RWPE1 (cell line): ENCODE measurements around the gene MEX3A.

Experiments used
- CTCF ChIA-PET: fragments of 350-600 bp; sonication (Branson Sonifier 250); formaldehyde crosslinking; extraction: SDS; loops from one replicate; lab custom pipeline; 2021; lab: Yijun Ruan, JAX
- POLR2A ChIA-PET: fragments of 400-600 bp; formaldehyde crosslinking; extraction: SDS; loops from one replicate; lab custom pipeline; 2020; ENCODE audit warnings: antibody characterized with exemption; ENCODE audit not compliant: low non-redundant PET; lab: Yijun Ruan, JAX
- DNase-seq: peaks from one replicate; pipeline ENCODE4 v3.0.0; 2012; ENCODE audit warnings: low spot score
- H3K27ac ChIP-seq: fragments of 450-650 bp; 2 replicates; pipeline ENCODE4 v1.5.1; 2017
- TF ChIP-seq, protein P1 (sequence below): fragments of 450-650 bp; conservative IDR thresholded peaks from 2 replicates; pipeline ENCODE4 v1.5.1; 2017; ENCODE audit warnings: low read depth, mild to moderate bottlenecking

Gene MEX3A

DNA sequence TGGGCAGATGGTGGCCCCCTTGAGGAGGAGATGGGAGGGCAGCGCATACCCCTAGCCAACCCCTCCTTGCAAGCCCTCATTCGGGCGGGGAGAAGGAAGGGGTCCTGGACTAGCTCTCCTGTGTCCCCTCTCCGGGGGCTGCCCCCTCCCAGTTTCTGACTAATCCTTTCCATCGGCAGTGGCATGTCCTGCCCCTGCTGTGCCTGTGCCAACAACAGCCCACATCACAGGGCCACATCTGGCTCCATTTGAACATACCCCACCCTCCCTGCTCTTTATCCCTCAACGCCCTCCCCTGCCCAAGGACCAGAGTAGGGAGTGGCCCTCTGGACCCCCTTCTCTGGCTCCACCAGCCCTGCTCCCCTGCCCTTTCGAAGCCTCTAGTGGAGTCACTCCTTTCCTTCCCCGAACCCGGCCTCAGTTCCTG lies 21.3 kb upstream of the MEX3A start:
- CTCF ChIA-PET: interaction anchor here (1.8 to 2.5 kb wide), 2 partner anchors 19 to 26 kb away, joined by 11 read pairs; no protein-coding TSS in a partner anchor
- TF ChIP-seq, protein P1, sequence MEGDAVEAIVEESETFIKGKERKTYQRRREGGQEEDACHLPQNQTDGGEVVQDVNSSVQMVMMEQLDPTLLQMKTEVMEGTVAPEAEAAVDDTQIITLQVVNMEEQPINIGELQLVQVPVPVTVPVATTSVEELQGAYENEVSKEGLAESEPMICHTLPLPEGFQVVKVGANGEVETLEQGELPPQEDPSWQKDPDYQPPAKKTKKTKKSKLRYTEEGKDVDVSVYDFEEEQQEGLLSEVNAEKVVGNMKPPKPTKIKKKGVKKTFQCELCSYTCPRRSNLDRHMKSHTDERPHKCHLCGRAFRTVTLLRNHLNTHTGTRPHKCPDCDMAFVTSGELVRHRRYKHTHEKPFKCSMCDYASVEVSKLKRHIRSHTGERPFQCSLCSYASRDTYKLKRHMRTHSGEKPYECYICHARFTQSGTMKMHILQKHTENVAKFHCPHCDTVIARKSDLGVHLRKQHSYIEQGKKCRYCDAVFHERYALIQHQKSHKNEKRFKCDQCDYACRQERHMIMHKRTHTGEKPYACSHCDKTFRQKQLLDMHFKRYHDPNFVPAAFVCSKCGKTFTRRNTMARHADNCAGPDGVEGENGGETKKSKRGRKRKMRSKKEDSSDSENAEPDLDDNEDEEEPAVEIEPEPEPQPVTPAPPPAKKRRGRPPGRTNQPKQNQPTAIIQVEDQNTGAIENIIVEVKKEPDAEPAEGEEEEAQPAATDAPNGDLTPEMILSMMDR: no peak
- DNase-seq: peak; percentile 79
- H3K27ac ChIP-seq: peak overlapping the region; percentile 98
- POLR2A ChIA-PET: interaction anchor here (0.5 to 1.0 kb wide), 2 partner anchors 13 to 168 kb away, joined by 3 to 13 read pairs; no protein-coding TSS in a partner anchor

DNA sequence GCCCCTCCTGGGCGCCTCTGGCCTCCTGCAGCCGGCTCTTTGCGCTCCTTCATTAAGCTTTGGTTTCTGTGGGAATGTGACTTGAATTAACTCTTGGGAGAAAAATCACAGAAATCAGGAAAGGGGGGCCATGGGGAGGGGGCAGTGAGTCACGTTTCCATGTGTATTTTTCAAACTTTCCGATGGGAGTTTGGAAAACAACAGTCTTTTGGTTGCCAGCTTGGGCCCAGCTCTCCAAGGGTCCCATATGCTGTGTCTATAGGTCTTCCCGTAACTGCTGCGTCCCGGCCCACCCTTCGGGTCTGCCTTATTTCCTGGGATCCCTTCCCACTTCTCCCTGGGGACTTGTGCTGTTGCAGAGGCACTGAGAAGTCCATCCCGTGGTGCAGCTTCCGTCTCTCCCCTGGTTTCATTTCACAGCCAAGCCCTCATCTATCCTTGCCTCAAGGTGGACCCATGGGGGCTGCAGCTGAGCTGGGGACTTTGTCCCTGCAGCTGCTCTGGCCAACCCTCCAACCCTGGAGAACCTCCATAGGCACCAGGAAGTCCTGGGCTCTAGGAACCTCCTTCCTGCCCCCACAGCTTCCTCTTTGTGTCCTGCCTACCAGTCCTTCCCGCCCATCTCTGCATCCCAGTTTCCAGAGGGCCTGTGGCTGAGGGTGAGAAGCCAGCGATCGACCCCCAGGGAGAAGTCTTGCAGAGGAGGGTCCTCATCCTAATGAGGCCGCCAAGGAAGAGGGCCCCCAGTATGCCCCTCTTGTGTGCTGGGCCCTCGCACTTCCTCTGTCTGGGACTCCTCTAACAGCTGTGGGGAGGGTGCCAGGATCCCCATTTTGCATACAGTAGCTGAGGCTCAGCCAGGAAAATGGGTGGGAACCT lies 20.6 kb upstream of the MEX3A start:
- CTCF ChIA-PET: interaction anchor here (1.8 to 2.5 kb wide), 2 partner anchors 20 to 27 kb away, joined by 11 read pairs; no protein-coding TSS in a partner anchor
- POLR2A ChIA-PET: no interaction called here
- peak overlapping the region; percentile 98 for H3K27ac ChIP-seq
- no peak for DNase-seq
- TF ChIP-seq, protein P1: no peak

DNA sequence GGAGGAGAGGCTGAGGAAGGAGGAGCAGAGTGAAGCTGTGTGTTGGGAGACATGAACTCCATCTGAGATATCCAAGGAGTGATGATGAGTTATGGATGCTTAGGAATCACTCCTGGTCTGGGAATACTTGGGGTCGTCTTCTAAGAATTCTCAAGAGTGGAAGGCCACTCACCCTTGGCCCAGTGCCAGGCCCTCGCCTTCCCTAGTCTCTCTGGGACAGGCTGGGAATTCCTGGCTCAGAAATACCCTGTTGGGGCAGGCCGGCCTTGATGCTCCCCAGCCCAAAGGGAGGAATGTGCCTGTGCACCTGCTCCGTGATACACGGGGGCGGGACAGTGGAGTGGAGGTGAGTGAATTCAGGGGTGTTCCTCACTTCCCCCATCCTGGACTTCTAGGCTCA lies 19.6 kb upstream of the MEX3A start:
- no peak for DNase-seq
- peak overlapping the region; percentile 98 for H3K27ac ChIP-seq
- ChIA-PET CTCF (interaction anchor here (0.7 to 2.5 kb wide), 2 partner anchors 21 to 28 kb away, joined by 4 to 11 read pairs; no protein-coding TSS in a partner anchor), POLR2A (no interaction called here)
- TF ChIP-seq, protein P1: no peak

DNA sequence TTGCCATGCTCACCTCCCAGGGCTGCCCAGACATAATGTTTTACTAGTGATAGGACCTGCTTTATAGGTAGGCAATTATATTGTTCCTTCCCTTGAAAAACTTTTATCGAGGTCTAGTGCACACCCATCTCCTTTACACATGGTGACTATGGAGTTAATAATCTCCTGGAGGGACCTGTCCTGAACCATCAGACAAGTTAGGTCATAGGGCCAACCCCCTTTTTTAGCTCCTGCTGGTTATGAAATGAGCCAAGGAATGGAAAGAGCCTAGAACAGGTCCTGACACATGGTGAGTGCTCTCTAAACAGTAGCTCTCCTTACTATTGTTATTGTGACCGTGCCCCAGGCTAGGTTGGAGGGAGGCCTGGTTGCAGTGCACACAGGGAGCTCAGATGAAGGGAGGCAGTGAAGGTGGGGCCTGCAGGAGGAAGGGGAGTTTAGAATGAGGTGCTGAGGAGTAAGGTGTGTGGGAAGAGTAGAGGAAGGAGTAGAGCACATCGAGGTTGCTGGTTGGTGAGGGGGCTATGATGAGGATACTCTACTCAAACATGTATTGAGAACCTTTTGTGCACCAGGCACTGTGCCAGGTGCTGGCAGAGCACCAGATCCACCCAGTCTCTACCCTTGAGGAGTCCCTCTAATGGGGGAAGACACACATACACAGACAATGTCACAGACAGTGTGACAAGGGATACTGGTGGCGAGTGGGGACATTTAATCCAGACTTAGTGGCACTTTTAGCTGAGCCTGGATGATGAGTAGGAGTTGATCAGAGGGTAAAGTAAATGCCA lies 18.1 kb upstream of the MEX3A start:
- TF ChIP-seq, protein P1: no peak
- H3K27ac ChIP-seq: peak overlapping the region; percentile 98
- CTCF ChIA-PET: interaction anchor here (0.6 to 3.3 kb wide), 4 partner anchors 23 to 125 kb away, joined by 3 to 20 read pairs (median 4); no protein-coding TSS in a partner anchor
- POLR2A ChIA-PET: interaction anchor here (0.6 to 1.5 kb wide), 2 partner anchors 14 to 50 kb away, joined by 4 to 6 read pairs; partner anchors contain the start of gene LMNA
- no peak for DNase-seq

DNA sequence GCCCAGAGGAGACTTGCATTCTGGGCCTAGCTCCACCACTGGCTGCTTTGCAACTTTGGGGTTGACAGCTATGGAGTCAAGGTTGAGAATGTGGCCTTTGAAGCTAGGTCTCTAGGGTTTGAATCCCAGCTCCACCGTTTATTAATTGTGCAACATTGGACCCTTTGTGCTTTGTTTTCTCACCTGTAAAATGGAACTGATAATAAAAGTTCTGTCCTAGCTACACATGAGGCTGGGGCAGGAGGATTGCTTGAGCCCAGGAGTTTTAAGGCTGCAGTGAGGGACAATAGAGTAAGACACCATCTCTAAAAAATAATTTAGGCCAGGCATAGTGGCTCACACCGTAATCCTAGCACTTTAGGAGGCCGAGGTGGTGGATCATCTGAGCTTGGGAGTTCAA lies 17.0 kb upstream of the MEX3A start:
- ChIA-PET CTCF (interaction anchor here (1.0 to 3.3 kb wide), 4 partner anchors 24 to 126 kb away, joined by 4 to 20 read pairs (median 4); no protein-coding TSS in a partner anchor), POLR2A (interaction anchor here (0.8 to 1.8 kb wide), 3 partner anchors 15 to 31 kb away, joined by 3 to 5 read pairs (median 4); no protein-coding TSS in a partner anchor)
- peak overlapping the region; percentile 98 for H3K27ac ChIP-seq
- no peak for DNase-seq
- TF ChIP-seq, protein P1: no peak

DNA sequence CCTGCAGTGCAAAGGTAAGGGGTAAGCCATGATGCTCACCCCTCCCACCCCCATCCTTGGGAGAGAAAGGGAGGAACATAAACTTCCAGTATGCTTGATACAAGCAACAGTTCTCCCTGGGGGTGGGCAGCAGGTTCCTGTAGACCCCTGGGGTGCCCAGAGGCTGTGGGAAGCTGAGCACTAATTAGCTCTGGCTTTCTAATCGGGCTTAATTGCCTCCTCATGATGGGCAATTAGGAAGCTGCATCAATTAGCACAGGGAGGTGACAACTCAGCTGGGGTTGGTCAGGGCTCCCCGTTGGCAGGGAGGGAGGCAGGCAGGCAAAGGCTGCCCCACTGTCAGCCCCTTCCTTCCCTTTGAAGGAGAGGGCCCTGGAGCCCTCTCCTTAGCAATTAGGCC lies 16.5 kb upstream of the MEX3A start:
- ChIA-PET CTCF (interaction anchor here (1.0 to 3.3 kb wide), 4 partner anchors 24 to 126 kb away, joined by 4 to 20 read pairs (median 4); no protein-coding TSS in a partner anchor), POLR2A (interaction anchor here (0.8 to 1.8 kb wide), 3 partner anchors 15 to 31 kb away, joined by 3 to 5 read pairs (median 4); no protein-coding TSS in a partner anchor)
- H3K27ac ChIP-seq: peak overlapping the region; percentile 98
- TF ChIP-seq, protein P1: no peak
- DNase-seq: no peak
